HG02981 (cell line): ENCODE results near the gene RGS17.
"Not testable (repeated sequence)": the region's sequence is repeated elsewhere in the genome, so short reads cannot be mapped to it uniquely, and the experiment has no call there.

Experiments
- ATAC-seq: cut with Tn5 transposase; IDR thresholded peaks from one replicate; pipeline ENCODE4 v1.9.1; 2021; ENCODE audit warnings: mild to moderate bottlenecking, moderate library complexity; ENCODE audit not compliant: unreplicated experiment

RGS17 gene

GRCh38 chr6:153043719-153044118 is 87.4 kb downstream of the RGS17 start:
- ATAC-seq = no peak

- no peak for ATAC-seq
These were observed 92.6 kb downstream of the RGS17 start for GRCh38 chr6:153038378-153039057.

DNA sequence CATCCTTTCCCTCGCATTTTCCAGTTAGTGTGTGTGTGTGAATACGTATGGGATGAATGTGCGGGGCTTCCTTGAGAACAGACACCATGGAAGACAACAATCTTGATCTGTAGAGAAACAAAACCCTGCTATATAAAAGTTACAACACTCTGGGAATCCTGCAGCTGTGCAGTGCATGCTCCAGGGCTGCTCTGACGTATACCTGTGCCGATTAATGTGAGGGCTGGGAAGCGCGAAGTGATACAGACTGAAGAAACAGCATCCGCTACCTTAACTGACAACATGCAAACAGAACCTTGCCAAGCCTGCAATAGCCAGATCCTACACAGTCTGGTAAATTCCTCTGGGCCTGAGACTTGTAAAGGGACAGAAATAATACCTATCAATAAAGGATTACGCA is 96.9 kb downstream of the RGS17 start:
- no peak for ATAC-seq

DNA sequence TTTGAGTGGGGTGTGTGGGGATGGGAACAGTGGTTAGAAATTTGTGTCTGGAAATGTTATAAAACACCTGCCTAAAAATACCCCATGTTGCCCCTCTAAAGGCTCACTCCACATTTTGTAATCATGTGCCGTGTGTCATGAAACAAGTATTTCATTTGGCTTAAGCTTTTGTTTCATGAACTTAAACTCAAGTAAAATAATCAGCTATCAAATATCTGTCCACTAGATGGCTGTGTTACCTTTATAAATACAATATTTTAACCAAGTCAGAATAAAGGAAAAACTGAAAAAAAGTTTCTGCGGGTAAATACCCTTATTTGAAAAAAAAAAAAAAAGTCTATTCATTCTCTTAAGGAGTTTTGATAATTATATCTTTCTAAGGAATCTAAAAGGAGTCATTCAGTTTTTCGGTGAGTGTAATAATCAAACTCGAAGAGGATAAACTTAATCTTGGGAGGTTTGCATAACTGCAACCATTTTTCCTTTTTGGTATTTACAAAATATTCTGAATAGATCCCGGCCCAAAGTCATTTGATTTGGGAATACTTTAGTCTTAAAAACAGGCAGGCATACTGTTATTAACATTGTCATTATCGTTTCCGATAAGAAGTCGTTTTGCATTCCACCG is 98.7 kb downstream of the RGS17 start:
- ATAC-seq = no peak

DNA sequence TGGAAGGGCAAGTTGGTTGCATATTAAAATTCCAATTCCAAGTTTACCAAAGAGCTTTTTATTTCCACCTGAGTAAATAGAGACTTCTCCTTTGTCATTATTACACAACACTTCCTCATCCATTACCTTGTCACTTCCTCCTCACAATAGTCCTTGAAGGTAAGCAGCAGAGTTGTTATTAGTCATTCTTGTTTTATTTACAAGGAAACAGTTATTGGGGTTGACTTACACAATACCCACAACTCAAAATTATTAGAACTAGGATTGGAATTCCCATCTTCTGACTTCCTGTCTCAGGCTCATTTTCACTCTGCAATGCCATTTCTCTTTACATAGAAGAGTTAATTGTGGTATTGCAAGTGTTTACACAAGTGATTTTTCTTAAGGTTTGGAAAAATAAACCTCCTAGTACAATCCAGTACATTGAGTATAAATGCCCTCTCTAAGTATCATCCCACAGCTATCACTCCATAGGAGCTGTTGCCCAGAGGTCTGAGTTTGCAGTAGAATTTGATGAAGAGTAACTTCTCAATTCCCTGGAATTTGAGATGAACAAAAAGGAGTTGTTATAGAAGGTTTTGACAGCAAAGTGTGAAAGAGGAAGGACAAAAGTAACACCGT is 99.6 kb downstream of the RGS17 start:
- ATAC-seq = no peak

GRCh38 chr6:153028963-153029362 is 102.1 kb downstream of the RGS17 start:
- ATAC-seq = no peak

- no peak for ATAC-seq
These were observed 102.8 kb downstream of the RGS17 start for GRCh38 chr6:153028286-153028685.

GRCh38 chr6:153027480-153027879 is 103.6 kb downstream of the RGS17 start:
- no peak for ATAC-seq

GRCh38 chr6:153024709-153025017 is 106.4 kb downstream of the RGS17 start:
- ATAC-seq = no peak

DNA sequence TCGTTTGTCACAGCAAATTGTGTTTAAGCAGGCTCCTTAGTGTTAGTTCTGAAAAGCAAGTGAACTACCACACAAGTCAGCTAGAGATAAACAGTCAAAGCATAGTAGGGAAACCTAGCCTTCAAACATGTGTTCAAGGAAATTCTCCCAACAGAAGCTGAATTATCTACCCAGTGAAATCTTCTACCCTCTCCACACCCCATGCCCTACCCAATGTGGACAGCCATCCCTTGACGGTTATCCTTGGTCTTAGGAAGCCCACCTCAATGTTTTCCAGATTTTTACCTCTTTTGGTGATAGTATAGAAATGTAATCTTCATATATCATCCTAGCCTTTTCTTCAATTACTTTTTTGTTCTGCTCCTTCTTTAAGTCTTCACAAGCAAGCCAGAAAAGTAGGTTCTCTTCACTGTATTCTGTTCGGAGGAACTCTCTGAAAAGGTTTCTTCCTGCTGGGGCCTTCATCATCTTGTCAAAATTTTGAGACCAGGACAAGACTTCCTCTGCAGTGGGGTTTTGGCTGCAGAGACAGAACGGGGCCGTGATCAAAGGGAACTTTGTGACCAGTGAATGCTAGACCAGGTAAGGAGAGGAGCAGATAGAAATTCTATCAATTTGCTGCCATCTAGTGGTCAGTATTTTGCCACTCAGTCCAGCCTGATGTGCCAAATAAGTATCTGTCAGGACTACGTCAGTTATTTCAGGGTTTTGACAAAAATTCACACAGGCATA is 106.9 kb downstream of the RGS17 start:
- peak; percentile 98 for ATAC-seq

DNA sequence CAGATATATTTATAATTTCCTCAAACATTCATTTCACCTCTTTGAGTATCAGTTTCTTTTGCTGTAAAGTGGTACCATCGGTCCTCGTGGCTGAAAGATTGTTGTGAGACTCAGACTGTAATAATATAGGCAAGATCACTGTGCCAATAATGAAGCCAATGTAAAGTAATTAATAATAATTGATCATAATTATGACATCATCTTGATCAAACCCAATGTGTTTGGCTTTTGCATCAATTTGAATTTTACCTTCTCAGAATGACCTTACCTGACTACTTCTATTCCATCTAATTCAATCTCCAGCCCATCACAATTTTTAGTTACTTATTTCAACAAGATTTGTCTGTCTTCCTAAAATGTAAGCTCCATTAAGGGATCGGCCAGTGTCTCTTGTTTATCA is 112.7 kb downstream of the RGS17 start:
- no peak for ATAC-seq

- no peak for ATAC-seq
These were observed 114.2 kb downstream of the RGS17 start for GRCh38 chr6:153016846-153017245.

GRCh38 chr6:153015094-153015640 is 115.9 kb downstream of the RGS17 start:
- no peak for ATAC-seq

GRCh38 chr6:153013438-153013837 is 117.6 kb downstream of the RGS17 start:
- no peak for ATAC-seq

DNA sequence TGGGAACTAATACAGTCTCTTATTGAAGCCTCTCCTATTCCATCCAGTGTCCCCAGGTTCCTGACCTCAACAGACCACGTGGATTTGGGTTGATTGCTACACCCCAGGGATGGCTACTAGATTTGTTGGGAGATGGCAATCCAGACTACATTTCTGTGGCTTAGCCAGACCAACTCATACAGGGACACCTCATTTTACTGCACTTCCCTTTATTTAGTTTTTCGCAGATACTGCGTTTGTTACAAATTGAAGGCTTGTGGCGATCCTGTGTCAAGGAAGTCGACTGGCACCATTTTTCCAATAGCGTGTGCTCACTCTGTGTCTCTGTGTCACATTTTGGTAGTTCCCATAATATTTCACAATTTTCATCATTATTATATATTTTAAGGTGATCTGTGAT is 118.2 kb downstream of the RGS17 start:
- ATAC-seq = no peak

GRCh38 chr6:153003366-153003690 is 127.8 kb downstream of the RGS17 start:
- peak; percentile 3 for ATAC-seq

- peak; percentile 92 for ATAC-seq
These were observed 128.3 kb downstream of the RGS17 start, which contains the start of gene MTRF1L for GRCh38 chr6:153002613-153003365. TSS of gene MTRF1L (minus strand) at chr6:153002709. CDS start at chr6:153002685, 24 bp downstream.

DNA sequence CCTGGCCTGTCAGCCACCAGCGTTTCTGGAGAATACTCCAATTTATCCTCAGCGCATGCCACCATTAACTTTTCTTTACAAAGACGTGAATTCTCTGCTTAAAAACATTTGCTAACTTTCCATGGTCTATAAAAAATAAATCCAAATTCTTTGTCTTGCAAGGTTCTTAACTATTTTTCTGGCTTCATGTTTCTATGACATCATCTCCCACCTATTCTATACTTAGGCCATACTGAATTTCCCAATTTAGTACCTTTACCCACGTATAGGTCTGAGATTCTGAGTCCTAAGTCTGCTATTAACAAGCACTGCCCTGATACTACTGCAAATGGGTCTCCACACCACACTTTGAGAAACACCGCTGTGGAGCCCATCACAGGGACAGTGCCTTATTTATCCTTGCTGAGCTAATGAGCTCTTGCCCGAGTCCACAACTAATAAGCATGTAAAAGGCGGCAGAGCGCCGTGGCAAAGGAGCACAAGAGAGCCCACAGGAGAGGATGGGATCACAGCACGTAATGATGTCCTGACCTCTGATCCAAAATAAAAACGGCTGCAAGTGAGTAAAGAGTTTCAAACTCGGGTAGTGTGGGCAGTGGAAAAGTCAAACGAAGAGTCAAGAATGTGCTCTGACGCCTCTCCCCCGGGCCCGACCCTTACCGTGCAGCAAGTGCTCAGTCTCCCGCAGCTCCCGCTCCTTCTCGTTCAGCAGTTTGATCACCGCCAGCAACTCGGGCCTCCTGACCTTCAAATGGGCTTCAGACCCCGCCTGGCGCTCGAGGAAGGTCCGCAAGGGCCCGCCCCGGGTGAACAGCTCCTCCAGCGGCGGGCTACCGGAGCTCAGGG is 129.1 kb downstream of the RGS17 start:
- ATAC-seq = peak; percentile 20

DNA sequence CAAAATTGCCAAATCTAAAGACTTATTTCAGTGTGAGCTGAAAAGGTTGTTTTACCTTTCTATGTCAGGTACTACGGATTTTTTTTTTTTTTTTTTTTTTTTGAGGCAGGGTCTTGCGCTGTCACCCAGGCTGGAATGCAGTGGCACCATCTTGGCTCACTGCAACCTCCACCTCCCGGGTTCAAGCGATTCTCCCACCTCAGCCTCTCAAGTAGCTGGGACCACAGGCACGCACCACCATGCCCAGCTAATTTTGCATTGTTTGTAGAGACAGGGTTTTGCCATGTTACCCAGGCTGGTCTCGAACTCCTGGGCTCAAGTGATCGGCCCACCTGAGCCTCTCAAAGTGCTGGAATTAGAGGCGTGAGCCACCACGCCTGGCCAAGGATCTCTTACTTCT is 130.3 kb downstream of the RGS17 start:
- not testable (repeated sequence) for ATAC-seq

- no peak for ATAC-seq
These were observed 130.8 kb downstream of the RGS17 start for GRCh38 chr6:153000243-153000642.
